Measurements from ENCODE around the gene GPR156.

GRCh38 chr3:120214176-120214575, 70.8 kb downstream of the GPR156 start:
- TF ChIP-seq CTCF (IDR thresholded peaks at IDR 0.05; ENCODE audit: insufficient read depth, low read length, poor library complexity, severe bottlenecking) (no peak), EZH2phosphoT487 (conservative IDR thresholded peaks at IDR 0.05; ENCODE audit: low read length) (no peak)
